Stimulated activated CD8-positive, alpha-beta memory T cell treated with anti-CD3 and anti-CD28 coated beads, Interleukin-4, amount 100 ng/mL, for 24 hours (primary cell): ENCODE measurements around the gene SAYSD1.
"Not testable (repeated sequence)": the region's sequence is repeated elsewhere in the genome, so short reads cannot be mapped to it uniquely, and the experiment has no call there.

Source experiments
- DNase-seq: peaks from one replicate; pipeline ENCODE4 v3.0.0-alpha.2; 2020; ENCODE audit warnings: low read depth

Gene SAYSD1, protein sequence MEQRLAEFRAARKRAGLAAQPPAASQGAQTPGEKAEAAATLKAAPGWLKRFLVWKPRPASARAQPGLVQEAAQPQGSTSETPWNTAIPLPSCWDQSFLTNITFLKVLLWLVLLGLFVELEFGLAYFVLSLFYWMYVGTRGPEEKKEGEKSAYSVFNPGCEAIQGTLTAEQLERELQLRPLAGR

DNA sequence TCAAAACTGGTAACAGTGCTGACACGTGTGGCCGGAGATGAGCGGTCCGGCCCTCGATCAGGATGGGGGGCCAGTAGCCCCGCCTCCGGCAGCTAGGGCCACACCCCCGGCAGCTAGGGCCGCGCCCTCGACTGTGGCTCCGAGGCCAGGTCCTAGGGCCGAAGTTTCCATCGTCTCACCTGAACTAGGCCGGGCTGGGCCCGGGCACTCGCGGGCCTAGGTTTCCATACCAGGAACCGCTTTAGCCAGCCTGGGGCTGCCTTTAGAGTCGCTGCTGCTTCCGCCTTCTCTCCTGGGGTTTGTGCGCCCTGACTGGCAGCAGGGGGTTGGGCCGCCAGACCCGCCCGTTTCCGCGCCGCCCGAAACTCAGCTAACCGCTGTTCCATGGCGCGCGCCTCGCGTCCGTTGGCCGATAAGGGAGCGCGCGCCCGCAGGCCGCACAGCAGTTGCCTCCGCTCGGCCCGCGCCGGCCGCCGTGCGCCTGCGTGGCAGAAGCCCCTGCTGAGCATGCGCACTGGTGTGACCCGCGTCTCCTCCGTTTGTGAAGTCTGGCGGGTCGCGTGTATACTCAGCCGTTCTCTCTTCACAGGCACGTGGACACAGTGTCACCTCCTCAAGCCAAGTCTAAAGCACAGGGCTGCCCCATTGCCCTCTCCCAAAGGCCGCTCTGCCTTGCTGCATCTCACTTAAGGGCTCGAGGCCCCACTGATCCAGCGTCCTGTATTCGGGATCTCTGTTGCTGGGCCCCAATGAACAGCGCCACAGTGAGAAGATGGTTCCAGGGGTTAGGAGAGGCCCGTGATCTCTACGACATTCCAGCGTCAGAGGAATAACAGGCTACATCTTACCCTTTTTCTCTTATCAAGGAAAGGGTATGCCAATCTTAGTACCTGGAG, at the start of gene SAYSD1:
TSS of gene SAYSD1 (minus strand) at position 483 of the 896 bp plus-strand sequence. CDS start at position 386, 97 bp downstream.
- DNase-seq, result peak; percentile 89

DNA sequence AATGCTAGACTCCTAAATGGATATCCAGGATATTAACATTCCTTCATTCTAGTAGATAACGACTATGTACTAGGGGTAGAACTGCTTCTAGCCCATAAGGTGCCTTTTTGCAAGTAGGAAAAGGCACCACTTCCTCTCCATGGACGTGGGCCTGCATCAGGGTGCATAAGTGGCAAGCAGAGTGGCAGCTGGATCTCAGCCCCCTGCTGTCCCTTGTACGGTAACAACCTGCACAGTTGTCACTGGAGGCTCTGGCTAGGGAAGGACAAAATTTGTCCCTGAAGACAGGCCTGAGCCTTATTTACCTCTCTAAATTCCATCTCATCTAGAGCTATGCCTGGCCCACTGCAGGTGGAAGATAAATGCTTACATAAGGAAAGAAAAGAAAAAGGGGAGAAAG, 42.5 kb upstream of the SAYSD1 start:
- no peak for DNase-seq

DNA sequence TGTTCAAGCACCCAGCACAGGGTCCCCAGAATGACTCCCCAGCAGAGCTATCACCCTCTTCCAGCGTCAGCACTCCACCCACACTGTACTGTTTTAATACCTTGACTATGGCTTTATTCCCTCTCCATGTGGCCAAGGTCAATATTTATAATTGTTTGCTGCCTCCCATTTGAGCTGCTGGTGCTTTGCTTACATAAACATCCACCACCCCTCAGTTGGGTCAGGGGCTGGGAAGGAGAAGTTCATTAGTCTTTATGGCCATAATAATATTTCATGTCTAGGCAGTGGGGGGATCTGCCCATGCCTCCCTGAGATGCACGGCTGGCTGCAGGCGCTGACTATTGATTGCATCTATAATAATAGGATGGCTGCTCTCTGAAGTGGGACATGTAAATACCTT, 41.8 kb upstream of the SAYSD1 start:
- no peak for DNase-seq

DNA sequence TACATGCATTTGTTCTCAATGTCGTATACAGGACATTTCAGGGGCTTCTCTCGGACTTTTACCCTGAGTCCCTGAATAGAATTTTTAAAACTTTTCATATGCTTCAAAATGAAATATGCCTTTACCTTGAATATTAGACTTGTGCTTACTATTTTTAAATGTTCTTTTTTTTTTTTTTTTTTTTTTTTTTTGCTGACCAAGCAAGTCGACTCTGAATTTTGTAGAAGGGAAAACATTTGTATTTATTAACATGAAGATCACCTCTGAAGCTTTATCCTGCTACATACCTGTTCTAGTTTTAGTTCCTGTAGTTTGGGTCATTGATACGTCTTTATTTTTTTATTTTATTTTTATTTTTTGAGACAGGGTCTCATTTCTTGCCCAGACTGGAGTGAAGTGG, 39.7 kb upstream of the SAYSD1 start:
- DNase-seq, result no peak

DNA sequence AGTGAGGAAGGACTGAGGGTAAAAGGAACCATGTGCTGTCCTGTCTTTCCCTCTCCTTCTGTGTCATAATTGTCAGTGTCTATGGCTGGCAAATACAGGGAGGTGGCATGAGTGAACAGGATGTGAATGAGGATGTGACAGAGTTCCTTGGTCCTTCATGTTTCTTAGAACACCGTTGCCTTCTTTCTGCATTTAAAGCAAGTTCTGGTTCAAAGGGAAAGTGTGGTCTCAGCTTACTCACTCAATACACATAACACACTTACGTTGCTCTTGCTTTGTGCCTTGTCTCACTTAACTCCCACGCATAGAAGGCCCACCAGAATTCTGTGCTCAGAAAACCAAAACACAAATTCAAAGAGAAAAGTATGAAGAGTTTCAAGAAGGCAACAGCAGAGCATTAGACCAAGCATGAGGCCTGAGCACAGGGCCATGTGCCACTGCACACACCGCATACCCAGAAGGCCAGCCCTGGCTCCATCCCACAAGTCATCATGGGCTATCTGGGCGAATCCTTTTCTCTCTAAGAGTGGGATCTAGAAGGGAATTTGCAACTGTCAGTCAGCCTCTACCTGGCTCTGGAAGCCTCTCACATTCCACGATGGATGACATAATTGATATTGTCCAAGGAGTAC, 38.9 kb upstream of the SAYSD1 start:
- no peak for DNase-seq

DNA sequence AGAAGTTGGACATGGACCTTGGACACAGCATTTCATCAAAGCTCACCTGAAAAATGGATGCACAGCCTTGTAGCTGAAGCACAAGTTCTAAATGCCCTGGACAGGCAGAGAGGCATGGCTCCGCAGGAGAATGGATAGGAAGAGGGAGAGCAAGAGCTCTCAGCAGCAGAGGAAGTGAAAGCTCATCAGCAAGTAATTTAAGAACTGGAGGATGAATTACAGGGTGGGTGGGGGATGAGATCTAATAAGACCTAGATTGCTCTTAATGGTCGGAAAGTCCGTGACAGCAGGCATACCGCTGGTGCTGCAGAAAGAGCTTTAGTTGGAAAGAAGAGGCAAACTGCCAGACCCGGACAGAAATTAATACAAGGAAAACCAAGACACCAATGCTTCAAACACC, 37.3 kb upstream of the SAYSD1 start:
- no peak for DNase-seq

DNA sequence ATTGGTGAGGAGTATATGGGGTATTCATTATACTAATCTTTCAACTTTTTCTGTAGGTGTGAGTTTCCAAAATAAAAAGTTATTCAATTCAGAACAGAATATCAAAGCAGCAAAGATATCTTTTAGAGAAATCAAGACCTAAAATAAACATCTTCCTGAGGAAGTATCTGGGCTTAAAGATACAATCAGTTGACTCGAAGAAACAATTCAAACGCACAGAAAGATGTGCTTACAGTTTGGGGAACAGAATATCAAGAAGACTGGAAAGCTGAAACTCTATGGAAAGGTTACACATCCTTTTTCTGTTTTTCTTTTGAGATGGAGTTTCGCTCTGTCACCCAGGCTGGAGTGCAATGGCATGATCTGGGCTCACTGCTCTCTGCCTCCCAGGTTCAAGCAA, 36.2 kb upstream of the SAYSD1 start:
- DNase-seq, result no peak

DNA sequence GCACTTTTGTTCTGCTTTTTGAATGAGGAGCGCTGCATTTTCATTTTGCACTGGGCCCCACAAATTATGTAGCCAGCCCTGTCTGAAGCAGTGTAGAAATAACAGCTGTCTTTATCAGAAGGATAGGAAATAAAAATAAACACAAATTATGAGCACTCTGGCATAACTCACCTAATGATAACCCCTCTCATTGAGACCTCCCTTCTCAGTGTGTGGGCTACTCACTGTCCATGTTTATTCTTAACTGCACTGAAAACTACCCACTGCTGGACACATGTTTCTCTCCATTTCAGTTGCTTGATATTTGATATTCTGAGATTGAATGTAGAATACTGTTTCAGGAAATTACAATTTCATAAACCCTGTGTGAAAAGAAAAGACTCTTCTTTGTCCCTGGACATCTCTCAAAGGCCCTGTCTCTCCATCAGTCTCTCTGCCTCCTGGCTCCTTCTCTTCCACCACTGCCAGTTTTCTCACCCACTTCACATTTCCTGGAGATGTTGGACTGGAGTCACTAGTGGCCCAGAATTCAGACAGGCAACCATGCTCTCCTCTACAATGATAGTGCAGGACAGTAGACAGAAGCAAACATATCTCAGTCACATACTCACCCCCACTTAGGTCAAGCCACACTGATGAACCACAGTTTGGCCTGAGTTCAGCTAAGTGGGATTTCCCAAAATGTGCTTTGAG, 29.6 kb upstream of the SAYSD1 start:
- no peak for DNase-seq

DNA sequence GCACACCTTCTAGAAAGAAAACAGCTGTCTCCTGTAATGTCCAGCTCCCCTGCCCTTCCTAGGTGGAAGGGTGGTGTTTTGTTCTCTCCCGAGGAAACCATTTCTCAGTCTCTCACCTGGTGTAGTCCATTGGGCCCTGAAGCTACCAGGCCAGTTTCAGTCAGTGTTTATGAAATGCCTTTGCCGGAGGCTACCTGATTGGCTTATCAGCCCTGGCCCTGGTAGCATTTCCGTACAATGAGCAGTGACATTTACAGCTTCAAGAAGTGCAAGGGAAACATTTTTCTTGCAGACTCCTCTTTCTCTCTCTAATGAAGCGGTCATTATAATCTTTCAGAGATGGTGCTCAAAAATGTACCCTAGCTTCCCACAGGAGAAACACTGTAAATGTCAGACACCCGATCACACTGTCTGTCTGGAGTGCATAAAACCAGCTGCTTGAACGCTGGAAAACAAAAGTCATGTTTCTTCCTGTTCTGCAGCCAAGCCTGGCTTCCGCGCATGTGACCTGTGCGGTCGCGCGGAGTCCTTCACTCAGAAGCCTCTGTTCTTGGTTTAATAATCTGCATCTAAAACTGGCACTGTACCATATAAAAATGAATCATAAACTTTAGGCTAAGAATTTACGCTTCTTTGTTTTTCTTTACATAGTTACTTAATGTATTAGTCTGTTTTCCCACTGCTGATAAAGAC, 28.4 kb upstream of the SAYSD1 start:
- DNase-seq, result no peak

DNA sequence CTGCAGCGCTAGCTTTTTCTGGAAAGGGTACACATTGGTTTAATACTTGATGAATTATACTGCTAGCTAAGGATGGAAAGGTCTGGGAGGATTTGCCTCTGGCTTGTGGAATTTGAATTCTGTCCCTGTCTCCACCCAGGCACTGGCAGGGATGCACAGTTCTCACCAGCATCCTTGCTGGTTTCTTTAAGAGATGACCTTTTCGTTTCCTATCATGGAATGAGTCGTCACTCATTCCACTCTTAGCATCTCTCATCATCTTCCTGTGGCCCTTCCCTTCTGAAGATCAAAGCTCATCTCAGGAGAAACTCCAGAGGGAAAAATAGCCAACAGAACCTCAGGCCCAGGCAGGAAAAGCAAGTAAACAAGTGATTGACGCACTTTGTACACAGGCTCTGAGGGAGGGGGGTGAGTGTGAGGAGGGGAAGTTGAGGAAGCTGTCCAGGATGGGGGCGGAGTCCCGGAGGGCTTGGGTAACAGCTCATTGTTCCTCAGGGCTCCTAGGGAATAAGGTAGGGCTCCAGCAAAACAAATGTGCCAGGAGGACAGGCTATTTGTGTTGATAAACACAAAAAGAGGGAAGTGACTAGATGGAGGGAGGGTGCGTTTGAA, 25.7 kb upstream of the SAYSD1 start:
- no peak for DNase-seq

DNA sequence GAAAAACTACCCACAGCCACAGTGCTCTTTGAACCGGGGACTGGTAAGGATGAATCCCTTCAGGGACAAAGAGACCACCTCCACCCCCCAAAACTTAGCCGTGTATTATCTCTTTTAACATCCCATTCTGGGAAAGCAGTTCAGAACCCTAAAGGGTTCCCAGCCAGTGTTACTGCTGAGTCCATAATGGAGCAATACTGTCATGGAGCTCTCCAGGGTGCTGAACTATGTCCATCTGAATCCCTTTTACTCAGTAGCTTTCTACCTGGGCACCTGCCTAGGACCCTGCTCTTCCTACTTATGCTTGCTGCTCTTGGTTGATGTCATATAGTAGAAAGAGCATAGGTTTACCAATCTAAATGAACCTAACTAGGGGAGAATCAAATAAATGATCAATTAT, 22.3 kb upstream of the SAYSD1 start:
- DNase-seq, result no peak

DNA sequence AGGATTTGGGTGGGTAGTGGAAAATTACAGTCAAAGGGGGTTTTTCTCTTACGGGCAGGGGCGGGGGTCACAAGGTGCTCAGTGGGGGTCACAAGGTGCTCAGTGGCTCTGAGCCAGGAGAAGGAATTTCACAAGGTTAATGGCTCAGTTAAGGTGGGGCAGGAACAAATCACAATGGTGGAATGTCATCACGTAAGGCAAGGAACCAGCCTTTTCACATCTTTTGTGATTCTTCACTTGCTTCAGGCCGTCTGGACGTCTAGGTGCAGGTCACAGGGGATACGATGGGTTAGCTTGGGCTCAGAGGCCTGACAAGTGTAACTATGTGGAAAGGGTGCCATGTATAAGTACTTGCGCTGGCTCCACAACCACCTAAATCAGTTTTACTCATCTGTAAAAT, 21.2 kb upstream of the SAYSD1 start:
- not testable (repeated sequence) for DNase-seq

DNA sequence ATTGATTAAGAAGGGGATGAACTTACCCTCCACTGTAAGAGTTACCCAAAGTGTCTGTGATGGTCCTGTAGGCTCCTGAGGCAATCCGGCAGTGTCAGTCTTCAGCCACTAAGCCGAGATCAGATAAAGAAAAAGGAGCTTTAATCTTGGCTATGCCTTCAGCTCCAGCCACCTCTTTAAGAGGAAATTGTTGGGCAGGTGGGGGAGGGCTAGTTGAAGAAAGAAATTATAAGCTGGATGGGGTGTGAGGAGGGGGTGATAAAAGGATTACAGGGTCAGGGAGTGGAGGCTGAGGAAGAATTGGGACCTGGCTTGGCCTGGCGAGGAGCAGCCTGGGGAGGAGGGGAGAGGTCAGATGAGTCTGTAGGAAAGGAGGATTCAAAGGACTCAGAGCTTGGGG, 19.8 kb upstream of the SAYSD1 start:
- DNase-seq, result not testable (repeated sequence)

DNA sequence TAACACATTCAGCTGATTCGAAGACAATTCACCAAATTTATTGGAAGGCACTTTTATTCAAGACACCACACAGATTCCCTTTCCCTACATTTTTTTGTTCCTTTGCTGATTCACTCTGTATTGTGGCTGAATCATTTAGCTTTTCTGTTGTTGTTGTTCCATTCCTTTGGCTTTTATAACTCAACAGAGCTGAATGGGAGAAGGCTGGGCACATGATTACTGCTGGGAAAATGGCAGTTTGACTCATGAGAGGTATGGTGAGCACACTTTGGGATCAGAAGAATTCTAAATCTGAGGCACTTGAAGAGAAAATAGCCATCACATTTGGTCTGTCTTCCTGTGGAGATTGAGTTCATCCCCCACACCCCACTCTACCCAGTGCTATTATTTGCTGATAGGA, 15.7 kb upstream of the SAYSD1 start:
- no peak for DNase-seq

DNA sequence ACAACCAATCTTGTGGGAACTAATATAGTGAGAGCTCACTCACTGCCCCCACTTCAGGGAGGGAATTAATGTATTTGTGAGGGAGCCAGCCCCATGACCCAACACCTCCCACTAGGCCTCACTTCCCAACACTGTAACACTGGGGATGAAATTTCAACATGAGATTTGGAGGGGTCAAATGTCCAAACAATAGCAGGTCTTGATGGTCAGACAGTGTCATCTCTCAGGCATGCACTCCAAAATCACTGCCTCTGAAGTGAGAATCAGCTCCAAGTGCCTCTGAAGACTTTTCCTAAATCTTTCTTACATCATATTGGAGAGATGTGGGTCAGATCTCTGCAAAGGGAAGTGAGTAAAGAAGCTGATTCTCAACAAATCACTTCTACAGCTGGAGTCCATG, 13.8 kb upstream of the SAYSD1 start:
- no peak for DNase-seq

DNA sequence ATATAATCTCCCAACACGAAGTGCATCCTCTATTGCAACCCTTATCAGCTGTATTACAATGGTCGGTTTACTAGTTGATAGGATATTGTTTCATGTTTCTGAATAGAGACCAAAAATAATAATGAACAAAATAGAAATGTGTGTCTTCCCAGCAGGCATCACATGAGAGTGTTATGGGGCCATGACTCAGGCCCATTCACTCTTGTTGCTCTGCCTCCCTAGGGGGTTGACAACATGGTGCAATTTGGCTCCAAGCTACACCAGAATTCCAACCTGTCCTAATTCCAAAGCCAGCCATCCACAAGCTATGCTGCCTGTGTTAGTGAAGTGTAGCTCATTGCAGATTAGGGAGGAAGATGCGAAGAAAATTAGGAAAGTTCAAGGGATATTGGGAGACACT, 13.1 kb upstream of the SAYSD1 start:
- no peak for DNase-seq

DNA sequence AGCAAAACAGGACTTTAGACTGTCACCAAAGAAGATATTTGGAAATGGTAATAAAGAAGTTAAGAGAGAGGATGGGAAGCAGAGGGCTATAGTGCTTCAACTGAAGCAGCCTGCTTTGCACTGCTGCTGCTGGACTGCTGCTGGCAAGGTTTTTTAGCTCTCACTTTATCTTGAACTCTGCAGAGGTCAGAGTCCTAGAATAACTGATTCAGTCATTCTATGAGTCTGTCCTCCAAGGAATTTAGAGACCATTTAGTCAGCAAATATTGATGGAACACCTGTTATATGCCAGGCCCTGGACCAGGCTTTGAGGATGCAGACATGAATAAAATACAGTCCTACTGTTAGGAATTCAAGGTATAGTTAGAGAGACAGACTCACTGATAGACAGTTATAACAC, 9.1 kb upstream of the SAYSD1 start:
- no peak for DNase-seq

DNA sequence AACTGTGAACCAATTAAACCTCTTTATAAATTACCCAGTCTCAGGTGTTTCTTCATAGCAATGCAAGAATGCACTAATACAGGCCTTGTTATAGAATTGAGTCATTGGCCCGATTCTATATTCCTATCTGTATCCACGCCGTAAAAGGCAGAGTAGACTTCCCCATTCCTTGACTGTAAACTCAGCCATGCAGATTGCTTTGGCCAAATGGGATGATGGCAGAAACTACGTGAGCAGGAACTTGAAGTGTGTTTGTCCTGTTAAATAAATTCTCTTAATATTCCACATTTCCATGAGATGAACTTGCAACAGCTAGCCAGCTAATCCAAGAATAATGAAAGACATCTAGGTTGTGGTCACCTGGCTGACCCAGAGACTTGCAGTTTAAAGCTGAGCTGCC, 3.9 kb upstream of the SAYSD1 start:
- no peak for DNase-seq

DNA sequence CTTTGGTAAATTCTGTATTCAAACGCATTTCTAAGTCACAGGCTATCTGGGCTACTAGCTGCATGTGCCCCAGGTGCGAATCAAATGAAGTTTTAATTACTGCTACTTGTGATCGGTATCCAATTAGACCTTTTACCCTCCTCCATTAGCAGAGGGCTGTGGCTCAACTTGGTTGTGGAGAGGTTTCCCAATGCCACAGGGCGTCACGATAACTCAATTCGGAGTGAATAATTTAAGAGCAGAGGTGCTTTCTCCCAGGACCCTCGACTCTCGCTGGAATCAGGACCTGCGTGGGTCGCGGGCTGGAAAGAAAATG, 640 bp downstream of the SAYSD1 start:
- peak; percentile 2 for DNase-seq

DNA sequence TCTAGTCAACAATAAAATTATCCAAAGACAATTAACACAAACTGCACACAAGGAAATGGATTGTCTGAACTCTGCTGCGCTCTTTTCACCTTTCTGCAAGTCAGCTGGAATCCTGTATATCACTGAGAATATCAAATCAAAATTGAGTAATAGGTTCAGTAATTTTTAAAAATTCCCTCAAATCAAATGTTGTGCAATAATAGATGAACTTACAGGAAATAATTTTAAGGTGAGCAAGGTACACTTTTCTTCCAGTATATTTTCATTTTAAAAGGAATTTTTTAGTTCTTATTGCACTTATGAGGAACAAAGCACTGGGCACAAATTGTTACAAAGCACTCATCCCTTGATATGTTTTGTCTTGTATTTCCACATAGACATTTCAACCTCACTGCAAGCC, 1.2 kb downstream of the SAYSD1 start:
- no peak for DNase-seq

DNA sequence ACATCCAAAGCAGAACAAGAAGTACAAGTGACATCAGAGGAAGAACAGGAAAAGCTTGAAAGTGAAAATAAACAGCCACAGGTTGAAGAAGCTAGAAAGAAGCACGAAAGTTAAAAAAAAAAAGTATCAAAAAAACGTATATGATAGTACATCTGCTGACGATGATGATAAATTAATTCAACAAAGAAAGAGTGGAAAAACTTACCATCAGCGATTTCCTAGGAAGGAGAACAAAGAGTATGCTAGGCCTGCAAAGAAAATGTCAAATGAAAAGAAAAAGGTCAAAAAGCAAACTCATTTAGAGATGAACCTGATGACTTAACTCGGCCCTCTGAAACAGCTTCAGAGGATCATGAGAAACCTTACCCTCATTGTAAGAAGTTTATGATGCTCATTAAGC, 3.7 kb downstream of the SAYSD1 start:
- no peak for DNase-seq
